ENCODE results near the gene COX15.
"Not testable (repeated sequence)": the region's sequence is repeated elsewhere in the genome, so short reads cannot be mapped to it uniquely, and the experiment has no call there.

The COX15 gene

DNA sequence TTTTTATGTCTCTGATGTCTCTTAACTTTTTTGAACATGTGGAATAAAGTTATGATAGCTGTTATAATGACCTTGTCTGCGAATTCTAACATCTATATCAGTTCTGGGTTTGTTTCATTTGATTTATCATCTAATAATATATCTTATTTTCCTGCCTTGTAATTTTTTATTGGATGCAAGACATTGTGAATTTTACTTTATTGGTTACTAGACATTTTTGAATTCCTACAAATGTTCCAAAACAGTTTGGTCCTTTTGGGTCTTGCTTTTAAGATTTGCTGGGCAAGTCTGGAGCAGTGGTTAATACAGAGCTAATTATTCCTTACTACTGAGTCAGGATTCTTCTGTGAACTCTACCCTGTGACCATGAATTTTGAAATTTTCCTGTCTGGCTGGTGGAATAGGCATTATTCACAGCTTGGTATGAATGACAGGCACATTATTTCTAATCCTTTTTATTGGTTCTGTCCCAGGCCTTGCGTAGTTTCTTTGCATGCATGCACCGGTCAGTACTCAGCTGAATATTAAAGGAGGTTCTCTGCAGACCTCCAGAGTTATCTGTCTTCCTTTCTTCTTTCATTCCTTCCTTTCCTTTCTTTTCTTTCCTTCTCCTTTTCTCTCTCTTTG lies 9.1 kb upstream of the COX15 start:
- DNase-seq (ENCODE audit: low read depth in 2 of 2) = no peak

DNA sequence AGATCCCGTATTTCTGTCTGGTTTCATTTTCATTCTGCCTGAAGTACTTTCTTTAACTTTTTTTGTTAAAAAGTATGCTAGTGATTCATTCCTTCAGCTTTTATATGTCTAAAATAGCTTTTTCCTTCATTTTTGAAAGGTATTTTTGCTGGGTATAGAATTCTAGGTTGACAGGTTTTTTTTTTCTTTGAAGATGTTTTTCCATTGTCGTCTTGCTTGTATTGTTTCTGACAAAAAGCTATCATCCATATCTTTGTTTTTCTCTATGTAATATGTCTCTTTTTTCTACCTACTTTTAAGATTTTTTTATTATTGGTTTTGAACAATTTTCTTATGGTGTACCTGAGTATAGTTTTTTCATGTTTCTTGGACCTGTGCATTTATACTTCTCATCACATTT lies 8.3 kb upstream of the COX15 start:
- DNase-seq (ENCODE audit: low read depth in 2 of 2) = no peak

DNA sequence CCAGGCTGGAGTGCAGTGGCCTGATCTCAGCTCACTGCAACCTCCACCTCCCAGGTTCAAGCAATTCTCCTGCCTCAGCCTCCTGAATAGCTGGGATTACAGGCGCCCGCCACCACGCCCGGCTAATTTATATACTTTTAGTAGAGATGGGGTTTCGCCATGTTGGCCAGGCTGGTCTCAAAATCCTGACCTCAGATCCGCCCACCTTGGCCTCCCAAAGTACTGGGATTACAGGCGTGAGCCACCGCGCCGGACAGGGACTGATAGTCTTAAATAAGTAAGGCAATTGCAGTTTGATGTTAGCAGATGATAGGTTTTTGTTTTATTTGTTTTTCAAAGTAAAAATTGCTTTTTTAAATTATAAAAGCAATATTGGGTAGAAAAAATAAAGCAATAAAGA lies 2.2 kb upstream of the COX15 start:
- DNase-seq (ENCODE audit: low read depth in 2 of 2) = not testable (repeated sequence)

DNA sequence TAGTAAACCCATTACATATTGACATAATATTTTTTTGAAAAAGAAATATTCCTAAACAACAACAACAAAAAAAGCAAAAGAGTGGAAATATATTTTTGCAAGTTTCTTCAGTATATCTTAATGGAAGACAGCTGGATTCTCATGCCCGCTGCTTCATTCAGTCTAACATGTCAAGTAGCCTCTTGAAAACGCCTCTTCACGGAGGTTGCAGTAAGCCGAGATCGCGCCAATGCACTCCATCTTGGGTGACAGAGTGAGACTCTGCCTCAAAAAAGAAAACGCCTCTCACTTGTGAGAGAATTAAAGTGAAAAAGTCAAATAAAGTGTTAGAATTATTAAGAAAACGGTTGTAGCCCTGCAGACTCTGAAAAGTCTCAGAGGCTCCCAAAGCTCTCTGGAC lies 1.4 kb upstream of the COX15 start:
- DNase-seq (ENCODE audit: low read depth in 2 of 2) = no peak

DNA sequence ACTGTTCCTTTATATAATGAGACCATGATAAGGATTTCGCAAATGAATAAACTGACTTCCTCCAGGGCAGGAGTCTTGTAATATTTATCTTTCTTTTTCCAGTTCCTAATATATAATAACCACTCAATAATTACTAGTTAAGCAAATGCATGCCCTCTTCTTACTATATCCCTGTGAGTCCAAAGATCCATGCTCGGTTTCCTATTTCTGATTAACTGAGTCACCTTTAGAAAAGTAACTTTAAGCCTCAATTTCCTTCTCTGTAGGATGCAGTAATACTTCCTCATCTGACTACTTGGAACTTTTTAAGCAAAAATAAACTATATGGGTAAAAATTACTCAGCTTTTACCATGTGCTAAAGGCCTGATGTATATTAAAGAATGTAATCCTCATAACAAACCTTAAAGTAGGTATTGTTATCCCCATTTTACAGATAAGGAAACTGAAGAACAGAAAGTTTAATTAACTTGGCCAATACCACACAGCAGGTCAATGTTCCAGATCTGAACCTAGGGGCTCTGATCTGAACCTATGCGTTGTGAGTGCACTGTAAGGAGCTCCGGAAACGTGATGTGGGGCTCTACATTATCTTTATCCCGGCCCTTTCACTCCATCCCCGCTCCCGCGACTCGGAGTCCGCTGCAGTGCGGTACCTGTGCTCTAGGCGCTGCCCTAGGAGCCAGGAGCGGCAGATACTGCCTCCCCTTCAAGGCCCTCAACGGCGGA lies 458 bp downstream of the COX15 start:
- DNase-seq (ENCODE audit: low read depth in 2 of 2) = no peak

DNA sequence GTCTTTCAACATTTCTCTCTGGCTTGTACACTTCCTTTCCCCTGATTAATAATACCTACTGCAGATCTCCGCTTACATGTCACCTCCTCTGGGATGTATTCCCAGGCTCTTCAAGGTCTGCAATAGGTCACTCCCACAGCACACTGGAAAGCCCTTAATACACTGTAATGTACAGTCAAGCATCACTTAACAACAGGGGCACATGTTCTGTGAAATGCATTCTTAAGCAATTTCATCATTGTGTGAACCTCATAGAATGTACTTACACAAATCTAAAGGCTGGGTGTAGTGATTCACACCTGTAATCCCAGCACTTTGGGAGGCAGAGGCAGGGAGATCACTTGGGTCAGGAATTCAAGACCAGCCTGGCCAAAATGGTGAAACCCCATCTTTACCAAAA lies 1.9 kb downstream of the COX15 start:
- DNase-seq (ENCODE audit: low read depth in 2 of 2) = no peak

DNA sequence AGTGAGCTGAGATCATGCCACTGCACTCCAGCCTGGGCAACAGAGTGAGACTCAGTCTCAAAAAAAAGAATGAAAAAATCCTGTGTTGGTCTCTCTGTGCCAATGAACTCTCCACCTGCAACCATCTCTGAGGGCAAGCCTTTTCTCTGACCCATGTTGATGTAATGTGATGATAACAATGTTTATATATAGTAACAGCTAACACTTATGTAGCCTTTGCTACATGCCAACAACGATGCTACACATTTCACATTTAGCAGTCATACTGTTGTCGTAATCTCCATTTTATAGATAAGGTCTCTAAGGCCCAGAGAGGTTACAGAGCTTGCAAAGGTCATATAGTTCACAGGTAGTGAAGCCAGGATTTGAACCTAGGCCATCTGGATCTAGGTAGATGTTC lies 11.5 kb downstream of the COX15 start:
- DNase-seq (ENCODE audit: low read depth in 2 of 2) = no peak

DNA sequence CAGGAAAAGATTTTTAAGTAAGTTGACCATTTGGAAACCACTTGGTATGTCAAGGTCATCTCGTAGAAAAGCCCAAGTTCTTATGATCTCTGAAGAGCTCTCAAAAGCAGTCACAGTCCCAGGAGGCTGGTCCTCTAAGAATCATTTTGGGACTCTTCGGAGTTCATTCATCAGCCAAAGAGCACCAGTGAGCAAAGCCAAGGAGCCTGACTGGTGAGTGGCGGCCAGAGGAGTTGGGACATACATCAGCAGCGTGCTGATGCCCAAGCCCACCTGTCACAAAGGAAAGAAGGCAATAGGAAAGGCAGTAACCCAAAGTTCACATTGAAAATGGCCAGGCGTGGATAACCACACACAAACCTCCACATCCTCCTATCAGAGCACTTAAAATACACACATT lies 17.5 kb downstream of the COX15 start:
- DNase-seq (ENCODE audit: low read depth in 2 of 2) = no peak

DNA sequence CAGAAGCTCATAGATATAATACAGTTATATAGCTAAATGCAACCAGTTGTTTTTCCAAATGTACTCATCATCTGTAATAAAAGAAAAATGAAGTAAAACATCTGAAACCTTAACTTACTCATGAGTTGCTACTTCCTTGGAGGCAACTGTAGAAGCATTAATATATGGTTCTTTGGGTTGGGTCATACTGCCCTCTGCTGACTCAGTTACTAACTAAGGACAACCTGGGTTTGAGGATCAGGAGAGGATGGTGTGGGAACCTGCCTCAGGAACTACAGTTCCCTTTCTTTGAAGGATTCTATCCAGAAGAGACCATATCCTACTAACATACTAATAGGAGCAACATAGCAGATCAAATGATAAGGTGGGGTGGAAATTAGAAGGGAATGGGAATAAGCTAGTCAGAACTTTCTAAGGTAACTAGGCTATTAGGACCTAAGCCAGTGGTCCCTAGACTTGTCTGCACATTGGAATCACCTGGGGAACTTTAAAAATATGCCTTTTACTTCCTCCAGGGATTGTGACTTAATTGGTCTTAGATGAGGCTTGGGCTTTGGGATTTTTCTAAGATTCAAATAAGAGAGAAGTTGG lies 20.7 kb downstream of the COX15 start:
- DNase-seq (ENCODE audit: low read depth in 2 of 2) = peak in 1 of 2 donors; percentile 7

DNA sequence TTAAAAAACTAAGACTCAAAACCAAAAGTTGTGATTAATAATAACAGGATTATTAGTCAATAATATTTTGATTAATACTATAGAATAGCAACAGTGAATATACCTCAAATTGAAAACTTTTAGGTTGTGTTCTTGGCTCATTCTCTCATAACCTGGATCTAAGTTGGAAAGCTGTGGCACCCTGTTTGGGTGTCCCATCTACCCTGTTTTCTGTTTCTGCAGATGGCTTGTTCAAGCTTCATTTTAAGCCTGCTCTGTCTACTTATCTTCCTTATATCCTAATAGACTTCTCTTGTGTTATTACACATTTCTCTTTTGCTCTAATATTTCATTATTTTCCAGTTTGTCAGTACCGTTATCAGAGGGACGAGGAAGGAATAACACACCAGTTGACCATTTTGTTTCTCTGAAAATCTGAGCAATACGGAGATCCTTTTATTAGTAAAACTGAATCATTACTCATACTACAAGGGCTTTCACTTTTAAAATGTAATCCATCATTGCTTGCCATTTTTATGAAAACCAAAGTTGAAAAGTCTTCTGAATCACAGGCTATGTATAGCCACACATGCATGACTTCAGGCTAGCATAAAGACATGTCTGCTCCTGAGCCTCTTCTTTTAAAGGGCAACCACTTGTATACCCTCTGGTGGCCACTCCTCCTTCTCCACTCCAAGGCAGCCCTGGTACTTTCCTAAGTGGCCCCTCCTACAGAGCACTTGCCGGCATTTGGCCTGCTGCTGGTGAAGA lies 22.3 kb downstream of the COX15 start:
- DNase-seq (ENCODE audit: low read depth in 2 of 2) = no peak

DNA sequence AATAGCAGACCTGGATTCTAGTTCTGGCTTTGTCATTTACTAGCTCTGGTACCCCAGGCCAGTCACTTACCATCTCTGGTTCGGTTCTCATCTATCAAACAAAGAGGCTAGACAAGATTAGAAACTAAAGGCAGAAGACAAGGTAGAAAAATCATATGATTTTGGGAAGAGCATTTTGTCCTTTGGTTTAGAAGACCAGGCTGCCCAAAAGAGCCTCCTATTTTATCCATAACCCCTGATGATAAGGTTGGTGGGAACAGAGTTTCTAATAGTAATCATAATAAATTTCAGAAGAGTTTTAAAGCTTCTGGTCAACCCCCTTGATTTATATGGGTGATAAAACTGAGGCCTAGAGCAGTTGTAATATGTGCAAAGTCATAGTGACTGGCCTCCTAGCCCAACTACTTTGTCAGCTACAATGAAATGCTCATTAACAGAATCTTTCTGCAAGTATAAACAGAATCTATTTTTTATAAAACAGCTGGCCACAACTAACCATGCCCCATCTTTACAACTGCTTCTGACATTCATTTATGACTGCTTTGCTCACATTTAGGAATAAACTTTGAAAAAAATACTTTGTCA lies 23.4 kb downstream of the COX15 start:
- no peak for DNase-seq (ENCODE audit: low read depth in 2 of 2)

DNA sequence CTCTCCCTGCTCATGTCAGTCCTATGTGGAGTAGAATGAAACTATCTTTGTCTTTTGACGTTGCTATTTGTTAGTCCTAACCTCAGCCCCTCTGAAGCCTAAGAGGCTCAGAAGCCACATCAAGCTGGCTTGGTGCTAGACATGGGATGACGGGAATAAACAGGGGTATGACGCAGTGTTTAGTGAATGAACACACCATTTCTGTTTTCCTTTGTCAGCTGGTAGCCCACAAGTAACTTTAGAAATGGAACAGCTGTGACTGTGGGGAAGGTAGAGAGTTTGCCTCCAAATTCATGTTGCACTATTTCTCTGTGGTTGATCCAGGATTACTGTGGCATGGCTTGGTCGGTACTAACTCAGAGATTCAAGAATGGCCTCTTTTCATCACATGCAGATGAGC lies 31.3 kb downstream of the COX15 start:
- DNase-seq (ENCODE audit: low read depth in 2 of 2) = no peak

DNA sequence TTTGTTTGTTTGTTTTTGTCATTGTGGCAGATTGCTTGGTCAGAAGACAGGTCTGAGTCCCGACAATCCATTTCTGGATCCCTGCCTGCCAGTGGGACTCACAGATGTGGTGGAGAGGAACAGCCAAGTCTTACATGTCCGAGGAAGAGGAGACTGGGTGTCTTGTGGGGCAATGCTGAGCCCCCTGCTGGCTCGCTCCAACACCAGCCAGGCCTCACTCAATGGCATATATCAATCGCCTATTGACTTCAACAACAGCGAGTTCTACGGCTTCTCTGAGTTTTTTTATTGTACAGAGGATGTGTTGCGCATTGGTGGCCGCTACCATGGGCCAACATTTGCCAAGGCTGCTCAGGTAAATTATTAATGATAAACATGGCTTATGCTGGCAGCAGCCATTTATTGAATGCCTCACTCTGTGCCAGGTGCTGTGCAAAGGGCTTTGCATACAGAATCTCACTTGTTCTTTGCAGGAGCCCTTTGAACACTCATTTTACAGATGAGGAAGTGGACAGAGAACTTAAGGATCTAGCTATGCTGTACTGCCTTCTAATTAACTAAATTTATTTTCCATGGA lies 33.3 kb downstream of the COX15 start:
- DNase-seq (ENCODE audit: low read depth in 2 of 2) = no peak

DNA sequence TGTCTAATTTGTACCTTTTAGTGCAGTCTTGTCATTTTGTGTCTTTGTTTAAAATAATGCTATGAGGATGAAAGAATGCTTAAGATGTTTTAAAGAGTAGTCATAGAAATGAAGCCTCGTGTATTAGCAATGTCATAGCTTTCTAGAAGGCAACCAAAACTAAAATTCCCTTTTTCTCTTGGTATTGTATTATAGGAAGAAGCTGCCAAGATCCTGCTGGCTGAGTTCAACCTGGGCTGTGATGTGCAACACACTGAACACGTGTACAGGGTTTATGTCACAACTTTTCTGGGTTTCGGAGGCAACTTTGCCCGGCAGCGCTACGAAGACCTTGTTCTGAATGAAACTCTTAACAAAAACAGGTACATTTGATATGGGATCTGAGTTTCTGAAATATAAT lies 36.2 kb downstream of the COX15 start:
- no peak for DNase-seq (ENCODE audit: low read depth in 2 of 2)

DNA sequence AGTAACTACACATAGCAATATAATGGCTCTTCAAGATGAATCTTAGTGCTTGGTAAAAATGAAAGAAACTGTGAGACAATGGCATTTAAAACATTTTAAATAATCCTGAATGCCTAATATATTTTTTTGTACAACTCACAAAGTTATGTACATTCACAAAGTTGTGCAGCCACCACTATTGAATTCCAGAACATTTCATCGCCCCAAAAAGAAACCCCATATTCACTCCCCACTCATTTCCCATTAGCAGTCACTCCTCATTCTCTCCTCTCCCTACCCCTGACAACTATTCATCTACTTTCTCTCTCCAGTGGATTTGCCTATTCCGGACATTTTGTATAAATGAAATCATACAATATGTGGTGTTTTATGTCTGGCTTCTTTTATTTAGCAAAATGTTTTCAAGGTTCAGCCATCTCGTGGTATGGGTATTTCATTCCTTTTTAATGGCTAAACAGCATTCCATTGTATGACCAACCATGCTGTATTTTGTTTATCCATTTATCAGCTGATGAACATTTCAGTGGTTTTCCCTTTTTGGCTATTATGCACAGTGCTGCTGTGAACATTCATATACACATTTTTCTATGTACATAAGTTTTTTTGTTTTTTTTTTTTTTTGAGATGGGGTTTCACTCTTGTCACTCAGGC lies 37.9 kb downstream of the COX15 start:
- DNase-seq (ENCODE audit: low read depth in 2 of 2) = no peak

DNA sequence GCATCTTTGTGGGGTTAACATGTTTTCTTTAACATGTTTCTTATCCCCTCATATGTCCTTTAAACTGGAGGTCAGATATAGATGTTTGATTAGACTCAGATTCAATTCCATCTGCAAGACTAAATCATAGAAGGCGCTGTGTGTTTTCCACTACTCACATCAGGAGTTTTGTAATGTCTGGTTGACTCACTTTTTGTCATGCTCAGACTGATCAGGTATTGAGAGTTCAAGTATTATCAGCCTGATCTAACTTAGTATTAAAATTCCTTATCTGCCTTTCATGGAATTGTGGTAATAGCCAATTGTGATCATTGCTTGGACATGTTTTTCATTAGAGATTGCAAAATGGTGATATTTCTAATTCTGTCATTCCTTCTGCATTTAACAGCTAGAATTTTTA lies 42.5 kb downstream of the COX15 start:
- no peak for DNase-seq (ENCODE audit: low read depth in 2 of 2)

DNA sequence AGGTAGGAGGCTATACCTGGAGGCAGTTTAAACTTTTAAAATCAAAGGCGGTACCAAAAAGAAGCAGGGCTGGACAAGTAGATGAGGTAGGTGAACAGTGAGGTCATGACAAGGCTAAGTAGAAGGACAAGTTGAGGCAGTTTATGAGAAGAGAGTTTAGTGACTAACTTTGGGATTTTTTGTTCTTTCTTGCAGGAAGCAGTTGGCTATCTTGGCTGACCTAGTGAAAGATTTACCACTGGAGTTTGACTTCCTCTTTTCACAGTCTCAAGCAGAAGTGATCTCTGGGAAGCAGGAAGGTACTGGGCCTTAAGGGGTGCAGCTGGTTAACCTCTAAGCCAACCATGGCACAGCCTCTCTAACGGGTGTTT lies 46.3 kb downstream of the COX15 start:
- DNase-seq (ENCODE audit: low read depth in 2 of 2) = no peak

DNA sequence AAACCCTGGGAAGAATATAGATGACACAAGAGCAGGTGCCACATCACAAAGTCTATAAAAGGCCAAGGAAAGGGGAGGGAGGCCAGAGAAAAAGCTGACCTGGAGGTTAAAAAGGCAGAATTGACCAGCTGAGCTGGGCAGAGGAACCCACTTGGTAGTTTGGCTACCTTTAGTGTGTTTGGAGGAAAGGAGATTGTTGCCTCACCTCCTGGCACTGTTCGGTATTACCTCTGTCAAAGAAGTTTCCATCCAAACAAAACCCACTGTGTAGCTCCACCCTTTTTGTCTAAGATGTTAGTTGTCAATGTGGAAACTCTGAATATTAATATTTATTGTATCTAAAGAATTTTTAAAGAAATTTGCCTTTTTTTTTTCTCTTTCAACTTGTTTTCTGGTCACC lies 49.2 kb downstream of the COX15 start:
- no peak for DNase-seq (ENCODE audit: low read depth in 2 of 2)
